PC-3 (cell line): ENCODE data around the gene MBD3. TPM values are rescaled to one million over a fixed set of nuclear protein-coding genes. Genes with fewer than 3 reads are reported as not detected.

ENCODE experiments used
- ATAC-seq: fragments of 200-7000 bp; cut with Tn5 transposase; 2 replicates; pipeline ENCODE4 v1.9.1; 2020; ENCODE audit warnings: mild to moderate bottlenecking, moderate library complexity
- BruUV-seq: library from RNA; stranded (reverse); fragments of 400-500 nt; replicated peaks from 2 replicates; lab custom pipeline; 2021; lab: Mats Ljungman, UMichigan
- CTCF ChIA-PET: fragments of 300-600 bp; sonication (Branson Sonifier 250); formaldehyde crosslinking; loops from one replicate; lab custom pipeline; 2022; ENCODE audit warnings: antibody characterized with exemption; lab: Charles Lee
- POLR2A ChIA-PET: fragments of 300-600 bp; sonication (Branson Sonifier 250); formaldehyde crosslinking; loops from one replicate; lab custom pipeline; 2022; ENCODE audit warnings: antibody characterized with exemption; ENCODE audit not compliant: unreplicated experiment; lab: Charles Lee
- DNase-seq: peaks from one replicate; pipeline ENCODE4 v3.0.0-alpha.2; 2015
- H2AFZ ChIP-seq: fragments of 300-600 bp; sonication (generic); 2 replicates; pipeline ENCODE4 v1.6.0; 2016; ENCODE audit warnings: antibody characterized with exemption, low read length
- H3F3A ChIP-seq: fragments of 300-600 bp; sonication (generic); one replicate; pipeline ENCODE4 v1.6.0; 2017; ENCODE audit warnings: antibody characterized with exemption, low read length, control low read depth, mild to moderate bottlenecking; ENCODE audit not compliant: unreplicated experiment
- H3K27ac ChIP-seq: fragments of 300-600 bp; sonication (generic); 2 replicates; pipeline ENCODE4 v1.5.1; 2016; ENCODE audit warnings: mild to moderate bottlenecking, low read length
- H3K27me3 ChIP-seq: fragments of 300-600 bp; sonication (generic); 2 replicates; pipeline ENCODE4 v1.6.1; 2016; ENCODE audit warnings: low read length, mixed read lengths
- H3K36me3 ChIP-seq: fragments of 300-600 bp; sonication (generic); 2 replicates; pipeline ENCODE4 v1.6.1; 2016; ENCODE audit warnings: low read depth, mixed run types, low read length, mixed read lengths
- H3K4me1 ChIP-seq: fragments of 300-600 bp; sonication (generic); 2 replicates; pipeline ENCODE4 v1.5.1; 2016; ENCODE audit warnings: low read length; ENCODE audit not compliant: insufficient read depth
- H3K4me2 ChIP-seq: fragments of 300-600 bp; sonication (generic); 2 replicates; pipeline ENCODE4 v1.6.0; 2016; ENCODE audit warnings: low read length
- H3K4me3 ChIP-seq: fragments of 300-600 bp; sonication (generic); 2 replicates; pipeline ENCODE4 v1.5.1; 2016; ENCODE audit warnings: mild to moderate bottlenecking, low read length, mixed read lengths
- H3K79me2 ChIP-seq: fragments of 300-600 bp; sonication (generic); 2 replicates; pipeline ENCODE4 v1.6.1; 2017; ENCODE audit warnings: low read length, mixed read lengths
- H3K9ac ChIP-seq: fragments of 300-600 bp; sonication (generic); 2 replicates; pipeline ENCODE4 v1.6.0; 2016; ENCODE audit warnings: mild to moderate bottlenecking, low read length
- H3K9me2 ChIP-seq: fragments of 300-600 bp; sonication (generic); replicated peaks from 2 replicates; pipeline ENCODE4 v1.6.1; 2016; ENCODE audit warnings: mixed run types, low read length, mixed read lengths
- H3K9me3 ChIP-seq: fragments of 300-600 bp; sonication (generic); 2 replicates; pipeline ENCODE4 v1.6.1; 2016; ENCODE audit warnings: low read length, mixed read lengths
- H4K20me1 ChIP-seq: fragments of 300-600 bp; sonication (generic); 2 replicates; pipeline ENCODE4 v1.6.1; 2016; ENCODE audit warnings: low read length, mixed read lengths
- EZH2 ChIP-seq: fragments of 300-600 bp; sonication (generic); IDR thresholded peaks from one replicate; pipeline ENCODE4 v1.6.1; 2017; ENCODE audit warnings: antibody characterized with exemption, mild to moderate bottlenecking, low read length; ENCODE audit not compliant: unreplicated experiment
- EZH2phosphoT487 ChIP-seq: fragments of 300-600 bp; sonication (generic); IDR thresholded peaks from 2 replicates; pipeline ENCODE4 v1.6.1; 2018; ENCODE audit warnings: mild to moderate bottlenecking, antibody characterized with exemption, low read length, borderline replicate concordance
- intact Hi-C: fragments of 100-400 bp; cut with micrococcal nuclease; formaldehyde crosslinking; loops from 2 replicates; pipeline ENCODE4 v1.9.0; 2023
- total RNA-seq: library from RNA; depleted of rRNA; stranded (reverse); fragments of >200 nt; gene quantifications from 2 replicates; pipeline ENCODE4 v1.2.3, GENCODE V29; 2014
- TF ChIP-seq, protein P1 (sequence below): fragments of 300-600 bp; sonication (generic); conservative IDR thresholded peaks from 2 replicates; pipeline ENCODE4 v1.5.1; 2017; ENCODE audit warnings: antibody characterized with exemption, low read depth, mild to moderate bottlenecking, low read length

The MBD3 gene
- total RNA-seq, 1 experiment from 2014 or later: 131 TPM

DNA sequence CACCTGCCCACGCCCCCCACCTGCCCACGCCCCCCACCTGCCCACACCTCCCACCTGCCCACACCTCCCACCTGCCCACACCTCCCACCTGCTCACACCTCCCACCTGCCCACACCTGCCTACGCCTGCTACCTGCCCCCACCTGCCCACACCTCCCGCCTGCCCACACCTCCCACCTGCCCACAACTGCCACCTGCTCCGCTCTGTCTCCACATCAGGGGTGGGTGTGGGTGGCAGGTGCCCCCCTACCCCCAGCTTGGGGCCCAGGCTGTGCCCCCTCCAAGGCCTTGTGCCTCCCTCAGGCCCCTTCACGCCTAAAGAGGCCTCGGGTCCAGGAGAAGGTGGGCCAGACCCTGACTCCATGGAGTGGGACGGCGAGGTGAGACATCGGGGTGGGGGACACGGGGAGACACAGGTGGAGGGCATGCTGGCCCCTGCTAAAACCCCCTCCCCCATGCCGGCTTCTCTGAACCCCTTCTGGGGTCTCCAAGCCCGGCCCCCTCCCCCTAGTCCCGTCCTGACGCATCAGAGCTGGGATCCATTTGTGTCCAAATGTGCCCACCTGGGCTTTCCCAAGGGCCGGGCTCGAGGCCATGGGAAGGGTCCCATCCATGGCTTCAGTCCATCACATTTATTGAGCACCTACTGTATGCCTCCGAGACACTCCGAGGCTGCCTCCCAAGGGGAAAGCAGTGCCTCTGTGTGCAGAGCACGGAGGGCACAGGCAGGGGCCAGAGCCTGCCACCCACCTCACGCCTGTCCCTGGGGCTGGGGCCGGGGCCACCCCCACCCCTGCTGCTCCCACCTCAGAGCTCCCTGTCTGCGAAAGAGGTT is 63.9 kb downstream of the MBD3 start:
- BruUV-seq: no TSS peak
- Histone ChIP-seq H4K20me1 (no peaks in the 10 kb centered on the region), H3F3A (no peaks in the 10 kb centered on the region), H3K9me3 (no peaks in the 10 kb centered on the region), H3K4me1 (no peaks in the 10 kb centered on the region), H3K27ac (no peak overlapping the region), H3K4me3 (no peak overlapping the region), H3K4me2 (no peak overlapping the region), H3K79me2 (no peaks in the 10 kb centered on the region), H3K27me3 (no peaks in the 10 kb centered on the region), H3K36me3 (no peaks in the 10 kb centered on the region), H3K9ac (no peak overlapping the region), H2AFZ (no peak overlapping the region), H3K9me2 (no peaks in the 10 kb centered on the region)
- intact Hi-C loops: no loop called here
- ChIA-PET CTCF (no interaction called here), POLR2A (no interaction called here)
- TF ChIP-seq EZH2 (no peak), EZH2phosphoT487 (no peak)
- TF ChIP-seq, protein P1, sequence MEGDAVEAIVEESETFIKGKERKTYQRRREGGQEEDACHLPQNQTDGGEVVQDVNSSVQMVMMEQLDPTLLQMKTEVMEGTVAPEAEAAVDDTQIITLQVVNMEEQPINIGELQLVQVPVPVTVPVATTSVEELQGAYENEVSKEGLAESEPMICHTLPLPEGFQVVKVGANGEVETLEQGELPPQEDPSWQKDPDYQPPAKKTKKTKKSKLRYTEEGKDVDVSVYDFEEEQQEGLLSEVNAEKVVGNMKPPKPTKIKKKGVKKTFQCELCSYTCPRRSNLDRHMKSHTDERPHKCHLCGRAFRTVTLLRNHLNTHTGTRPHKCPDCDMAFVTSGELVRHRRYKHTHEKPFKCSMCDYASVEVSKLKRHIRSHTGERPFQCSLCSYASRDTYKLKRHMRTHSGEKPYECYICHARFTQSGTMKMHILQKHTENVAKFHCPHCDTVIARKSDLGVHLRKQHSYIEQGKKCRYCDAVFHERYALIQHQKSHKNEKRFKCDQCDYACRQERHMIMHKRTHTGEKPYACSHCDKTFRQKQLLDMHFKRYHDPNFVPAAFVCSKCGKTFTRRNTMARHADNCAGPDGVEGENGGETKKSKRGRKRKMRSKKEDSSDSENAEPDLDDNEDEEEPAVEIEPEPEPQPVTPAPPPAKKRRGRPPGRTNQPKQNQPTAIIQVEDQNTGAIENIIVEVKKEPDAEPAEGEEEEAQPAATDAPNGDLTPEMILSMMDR: no peak
- no peak for ATAC-seq
- DNase-seq: no peak

DNA sequence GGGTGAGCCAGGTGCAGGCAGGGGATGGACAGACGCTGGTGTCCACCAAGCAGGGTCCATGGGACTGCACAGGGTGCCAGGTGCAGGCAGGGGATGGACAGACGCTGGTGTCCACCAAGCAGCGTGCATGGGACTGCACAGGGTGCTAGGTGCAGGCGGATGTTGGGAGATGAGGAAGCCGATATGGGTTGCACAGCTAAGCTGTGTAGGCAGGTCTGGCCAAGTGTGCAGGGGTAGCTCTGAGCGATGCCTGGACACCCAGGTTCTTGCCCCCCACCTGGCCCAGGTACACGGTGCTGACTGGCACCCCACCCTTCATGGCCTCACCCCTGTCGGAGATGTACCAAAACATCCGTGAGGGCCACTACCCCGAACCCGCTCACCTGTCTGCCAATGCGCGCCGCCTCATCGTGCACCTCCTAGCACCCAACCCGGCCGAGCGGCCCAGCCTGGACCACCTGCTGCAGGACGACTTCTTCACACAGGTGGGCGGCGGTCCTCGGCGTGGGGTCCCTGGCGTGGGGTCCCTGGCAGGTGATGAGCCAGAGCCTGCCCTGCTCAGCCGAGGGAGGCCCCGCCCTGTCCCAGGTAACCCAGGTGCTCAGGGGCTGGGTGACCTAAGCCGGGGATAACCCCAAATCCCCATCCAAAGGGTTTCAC is 64.9 kb downstream of the MBD3 start:
- DNase-seq: no peak
- Histone ChIP-seq H4K20me1 (no peaks in the 10 kb centered on the region), H3K9me3 (no peaks in the 10 kb centered on the region), H2AFZ (no peak overlapping the region), H3K36me3 (no peaks in the 10 kb centered on the region), H3K27me3 (no peaks in the 10 kb centered on the region), H3F3A (no peaks in the 10 kb centered on the region), H3K4me2 (no peak overlapping the region), H3K4me3 (no peak overlapping the region), H3K4me1 (no peaks in the 10 kb centered on the region), H3K79me2 (no peaks in the 10 kb centered on the region), H3K9ac (no peak overlapping the region), H3K27ac (no peak overlapping the region), H3K9me2 (no peaks in the 10 kb centered on the region)
- no peak for ATAC-seq
- no peak for TF ChIP-seq EZH2phosphoT487
- TF ChIP-seq, protein P1: no peak
- TF ChIP-seq EZH2: no peak
- ChIA-PET CTCF (no interaction called here), POLR2A (no interaction called here)
- no TSS peak for BruUV-seq
- intact Hi-C loops: no loop called here
